Putamen (tissue), 1 donor: ENCODE results near the gene TTC31.
"Not testable (repeated sequence)": the region's sequence is repeated elsewhere in the genome, so short reads cannot be mapped to it uniquely, and the experiment has no call there.

ENCODE experiments used
- DNase-seq: peaks from one replicate; pipeline ENCODE4 v3.0.0-alpha.2; 2016; ENCODE audit warnings: low spot score

Gene TTC31

DNA sequence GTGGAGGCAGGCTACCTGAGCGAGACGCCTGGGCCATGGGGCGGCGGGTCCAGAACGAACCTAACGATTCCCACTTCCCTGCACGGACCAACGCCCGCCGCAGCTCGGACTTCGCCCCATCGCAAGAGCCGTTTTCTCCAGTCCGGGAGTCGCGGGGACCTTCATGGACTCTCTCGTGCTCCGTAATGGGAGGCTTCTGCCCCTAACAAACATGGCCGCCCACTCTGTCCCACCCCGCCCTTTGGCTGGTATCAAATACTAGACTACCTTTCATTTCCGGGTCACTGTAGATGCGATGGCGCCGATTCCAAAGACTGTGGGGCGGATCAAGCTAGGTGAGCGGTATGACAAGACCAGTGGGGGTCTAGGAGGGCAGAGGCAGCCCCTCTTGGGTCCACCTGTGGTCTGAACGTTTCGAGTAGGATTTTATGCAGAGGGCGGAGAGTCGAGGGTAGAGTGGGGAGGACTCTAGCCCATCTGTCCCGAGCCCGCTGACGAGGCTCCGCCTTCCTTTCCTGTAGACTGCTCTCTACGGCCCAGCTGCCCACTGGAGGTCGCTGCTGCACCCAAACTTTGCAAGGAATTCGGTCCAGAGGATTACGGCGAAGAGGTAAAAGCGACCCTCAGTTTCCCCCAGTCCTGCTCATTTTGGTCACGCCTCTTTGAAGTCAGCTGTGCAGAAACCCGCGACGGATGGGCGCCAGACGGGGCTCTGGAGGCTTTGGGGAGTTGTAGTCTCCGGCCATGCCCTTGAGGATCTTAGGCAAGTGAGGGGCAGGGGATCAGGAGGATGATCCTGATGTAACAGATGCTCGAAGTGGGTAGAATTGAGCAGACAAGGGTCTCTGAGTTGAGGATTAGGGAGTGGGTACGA is at the start of gene TTC31, which contains the start of gene CCDC142:
TSS of gene TTC31 (plus strand) at position 281 of the 874 bp plus-strand sequence. CDS start at position 296, 15 bp downstream.
TSS of gene CCDC142 (minus strand) at position 198 of the 874 bp plus-strand sequence. CDS start at position 37, 161 bp downstream.
- peak; percentile 97 for DNase-seq

- DNase-seq, result no peak
Measured at GRCh38 chr2:74436111-74436805, 46.6 kb upstream of the TTC31 start.

DNA sequence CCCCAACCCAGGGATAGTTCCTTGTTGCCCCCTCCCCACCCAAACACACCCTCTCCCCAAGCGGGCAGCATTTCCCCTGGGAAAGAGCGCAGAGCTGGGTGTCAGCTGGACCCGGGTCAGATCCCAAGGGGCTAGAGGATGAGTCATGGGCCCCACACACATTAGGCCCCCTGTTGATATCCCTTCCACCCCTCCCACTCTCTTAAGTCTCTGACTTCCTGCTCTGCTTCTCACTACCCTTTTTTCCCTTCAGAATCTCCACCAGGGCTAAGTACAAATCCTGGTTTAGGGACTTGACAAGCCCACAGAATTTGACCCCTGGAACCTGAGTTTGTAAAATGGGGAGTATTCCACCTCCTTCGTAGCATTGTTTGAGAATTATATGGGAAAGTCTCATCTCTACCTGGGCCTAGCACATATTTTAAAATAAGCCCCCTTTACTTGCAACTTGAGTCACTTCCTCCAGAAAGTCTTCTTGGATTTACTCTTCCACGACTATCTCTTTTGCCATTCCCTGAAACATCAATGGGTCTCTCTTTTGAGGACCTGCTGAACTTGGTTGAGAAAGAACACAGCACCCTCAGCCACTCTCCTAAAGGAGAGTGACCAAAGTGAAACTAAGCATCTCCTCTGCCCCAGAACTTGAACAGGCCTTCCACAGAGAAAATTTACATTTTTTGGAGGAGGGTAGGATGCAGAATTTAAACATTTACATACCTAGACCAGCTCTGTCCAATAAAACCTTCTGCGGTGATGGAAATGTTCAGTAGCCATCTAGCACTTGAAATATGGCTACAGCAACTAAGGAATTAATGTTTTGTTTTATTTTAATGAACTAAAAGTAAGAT is 45.8 kb upstream of the TTC31 start:
- no peak for DNase-seq

GRCh38 chr2:74438248-74438647 is 44.6 kb upstream of the TTC31 start:
- DNase-seq, result no peak

- DNase-seq, result no peak
Measured at GRCh38 chr2:74439373-74439772, 43.5 kb upstream of the TTC31 start.

DNA sequence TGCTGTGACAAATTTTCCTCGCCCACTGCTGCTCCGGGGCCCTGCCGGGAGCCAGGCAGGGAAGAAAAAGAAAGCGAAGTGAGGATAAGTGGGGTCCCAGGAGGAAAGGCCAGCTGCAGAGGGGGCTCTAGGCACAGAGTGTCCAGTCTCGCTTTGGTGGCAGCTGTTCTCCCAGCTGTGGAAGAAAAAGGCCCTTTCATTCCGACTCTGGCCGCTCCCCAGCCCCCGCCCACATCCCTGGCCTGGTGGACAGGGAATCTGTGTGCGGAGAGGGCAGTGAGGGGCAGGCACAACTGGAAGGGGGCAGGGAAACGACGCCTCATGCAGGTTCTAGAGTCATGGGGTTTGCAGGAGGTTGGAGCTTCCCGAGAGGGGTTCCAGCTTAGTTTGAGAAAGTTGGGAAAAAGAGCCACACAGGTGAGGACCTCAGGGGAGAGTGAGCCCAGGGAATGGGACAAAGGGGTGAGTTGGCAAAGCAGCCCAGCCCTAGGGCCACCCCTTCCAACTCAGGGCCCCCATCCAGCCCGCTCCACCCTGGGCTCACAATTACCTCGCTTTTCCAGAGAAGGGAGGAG is 43.0 kb upstream of the TTC31 start:
- peak; percentile 96 for DNase-seq

DNA sequence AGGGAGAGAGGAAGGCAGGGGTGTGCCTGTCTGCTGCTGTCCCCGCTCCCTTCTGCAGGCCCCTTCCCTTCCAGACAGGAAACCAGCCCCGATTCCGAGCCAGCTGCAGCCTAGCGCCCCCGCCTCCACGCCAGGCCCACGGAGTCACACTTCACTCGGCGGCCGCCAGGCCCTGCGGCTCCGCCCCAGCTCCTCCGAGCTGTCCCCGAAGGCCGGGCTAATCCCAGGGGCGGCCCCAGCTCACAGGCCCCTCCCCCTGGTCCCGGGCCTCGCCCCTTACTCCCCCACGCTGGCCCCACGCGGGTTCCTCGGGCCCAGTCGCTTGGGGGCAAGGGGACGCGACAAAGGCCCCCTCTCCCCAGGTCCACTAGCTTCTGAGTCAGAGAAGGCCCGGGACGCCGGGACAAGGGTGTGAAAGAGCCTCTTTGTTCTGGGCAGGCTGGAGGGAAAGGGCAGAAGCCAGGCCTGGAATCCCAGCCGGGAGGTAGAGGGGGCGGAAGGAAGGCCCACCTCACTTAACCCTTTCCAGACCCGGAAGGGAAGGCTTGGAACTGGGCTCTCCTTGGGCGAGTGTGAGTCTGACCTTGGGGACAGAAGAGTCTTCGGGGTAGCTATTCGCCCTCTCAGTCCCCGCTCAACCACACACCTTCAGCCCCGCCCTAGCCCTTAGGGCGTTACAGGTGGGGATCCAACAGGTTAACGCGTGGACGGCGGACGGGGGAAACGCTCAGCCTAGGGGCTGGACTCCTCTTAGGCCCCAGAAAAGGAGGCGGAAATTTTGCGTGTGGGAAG is 42.3 kb upstream of the TTC31 start:
- peak; percentile 94 for DNase-seq

DNA sequence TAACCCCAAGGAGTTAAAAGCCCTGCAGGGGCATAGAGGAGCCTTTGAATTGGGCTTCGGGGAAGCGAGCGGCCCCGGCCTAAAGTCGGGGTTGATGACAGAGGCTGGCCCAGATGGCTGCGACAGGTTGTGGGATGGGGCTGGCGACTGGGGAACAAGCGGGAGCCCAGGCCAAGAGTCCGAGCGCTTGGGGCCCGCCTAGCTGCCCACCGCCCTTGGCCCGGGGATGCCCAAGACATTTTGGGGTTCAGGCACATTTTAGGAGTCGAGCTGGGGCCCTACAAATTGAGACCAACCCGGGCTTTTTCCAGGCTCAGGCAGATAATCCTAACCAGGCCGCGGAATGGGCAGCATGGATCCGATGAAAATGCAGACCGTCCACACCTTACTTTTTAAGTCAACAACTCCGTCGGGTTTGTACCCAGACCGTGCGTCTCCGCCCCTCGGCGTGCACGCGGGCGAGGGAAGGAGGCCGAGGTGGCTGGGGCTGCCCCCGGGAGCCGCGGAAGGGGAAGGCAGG is 41.7 kb upstream of the TTC31 start:
- no peak for DNase-seq

GRCh38 chr2:74441690-74442482 is 41.0 kb upstream of the TTC31 start, which contains the start of gene RTKN:
TSS of gene RTKN (minus strand) at chr2:74441937. CDS start at chr2:74441816, 121 bp downstream.
- DNase-seq, result no peak

- not testable (repeated sequence) for DNase-seq
Measured at GRCh38 chr2:74442483-74443297, 40.2 kb upstream of the TTC31 start.

DNA sequence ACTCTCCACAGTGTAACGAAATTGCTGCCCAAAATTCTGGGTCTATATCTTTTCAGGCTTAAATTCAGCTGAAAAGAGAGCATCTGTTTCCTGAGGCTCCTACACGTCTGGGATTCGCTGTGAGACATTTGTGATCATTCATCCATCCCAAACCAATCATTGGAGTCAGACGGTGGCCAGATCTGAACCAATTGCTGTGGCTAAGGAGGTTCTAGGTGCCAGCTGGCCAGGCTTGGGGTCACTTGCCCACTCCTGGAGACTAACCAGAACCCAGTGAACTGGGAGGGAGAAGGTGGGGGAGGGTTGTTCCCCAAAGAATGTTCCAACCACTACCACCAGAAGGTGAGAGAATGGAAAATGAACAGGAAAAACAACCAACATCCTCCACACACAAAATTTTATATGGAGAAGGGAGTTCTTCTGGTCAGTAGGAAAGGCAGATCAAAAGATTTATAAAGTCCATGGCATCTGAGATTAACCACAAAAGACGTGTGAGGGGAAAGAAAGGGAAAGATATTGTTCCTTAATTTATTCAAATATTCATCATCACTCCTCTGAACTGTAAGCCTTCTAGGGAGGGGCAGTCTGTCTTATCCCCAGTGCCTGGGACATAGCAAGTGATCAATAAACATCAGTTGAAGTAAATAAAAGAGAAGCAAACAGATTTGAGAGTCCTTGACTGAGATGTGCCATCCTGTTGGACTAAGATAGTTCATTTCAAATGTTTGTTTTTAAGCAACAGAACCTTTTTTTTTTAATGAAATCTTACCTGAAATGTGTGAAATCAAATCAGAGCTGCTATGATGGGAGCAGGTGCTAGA is 38.2 kb upstream of the TTC31 start:
- DNase-seq, result no peak

- DNase-seq, result no peak
Measured at GRCh38 chr2:74447230-74447999, 35.5 kb upstream of the TTC31 start.

GRCh38 chr2:74448771-74449170 is 34.1 kb upstream of the TTC31 start:
- DNase-seq, result no peak

DNA sequence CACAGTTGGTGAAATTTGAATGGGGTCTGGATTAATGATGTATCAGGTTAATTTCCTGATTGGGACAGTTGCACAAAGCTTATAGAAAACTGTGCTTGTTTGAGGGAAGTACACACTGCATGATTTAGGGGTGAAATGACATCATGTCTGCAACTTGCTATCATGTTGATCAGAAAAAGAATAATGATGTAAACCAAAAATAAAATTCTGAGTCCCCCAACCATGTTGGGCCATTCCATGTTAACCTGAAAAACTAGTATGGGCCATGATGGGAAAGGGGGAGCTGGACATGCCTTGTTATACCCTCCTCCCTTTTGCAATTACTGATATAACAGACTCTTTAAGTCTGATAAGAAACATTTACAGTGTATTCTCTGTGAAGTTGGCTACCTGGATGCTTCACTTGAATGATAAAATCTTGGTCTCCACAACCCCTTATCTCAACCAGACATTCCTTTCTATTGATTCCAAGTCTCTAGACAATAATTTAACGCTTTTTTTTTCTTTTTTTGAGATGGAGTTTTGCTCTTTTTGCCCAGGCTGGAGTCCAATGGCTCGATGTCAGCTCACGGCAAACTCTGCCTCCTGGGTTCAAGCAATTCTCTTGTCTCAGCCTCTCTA is 32.2 kb upstream of the TTC31 start:
- no peak for DNase-seq

- peak; percentile 98 for DNase-seq
Measured at GRCh38 chr2:74454654-74455511, 28.0 kb upstream of the TTC31 start, which contains the start of gene INO80B. TSS of gene INO80B (plus strand) at chr2:74455087. CDS start at chr2:74455117, 30 bp downstream.

DNA sequence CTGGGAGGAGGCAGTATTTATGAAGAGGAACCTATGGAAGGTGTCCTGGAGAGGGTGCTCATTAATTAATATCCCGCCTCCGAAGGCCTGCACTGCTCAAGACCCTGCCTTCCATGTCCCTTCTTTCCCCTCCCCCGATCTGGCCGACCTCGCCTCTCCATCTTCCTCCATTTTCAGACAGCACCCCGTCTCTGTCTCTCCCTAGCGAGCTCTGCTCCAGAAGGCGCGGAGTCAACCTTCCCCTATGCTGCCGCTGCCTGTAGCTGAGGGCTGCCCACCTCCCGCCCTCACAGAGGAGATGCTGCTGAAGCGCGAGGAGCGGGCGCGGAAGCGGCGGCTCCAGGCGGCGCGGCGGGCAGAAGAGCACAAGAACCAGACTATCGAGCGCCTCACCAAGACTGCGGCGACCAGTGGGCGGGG is 25.7 kb upstream of the TTC31 start:
- DNase-seq, result peak; percentile 57
